Endometrium (tissue), 2 donors: Measurements from ENCODE around the gene SYPL1.

Source experiments
- FAIRE-seq: peaks from 2 replicates; lab custom pipeline; 2012; peaks lifted over from hg19 to GRCh38; lab: Jason Lieb, UNC
- donor health status: control.
- donor health status: control.

SYPL1 gene

GRCh38 chr7:106092204-106092603, 19.9 kb downstream of the SYPL1 start:
- no peak for FAIRE-seq

- FAIRE-seq: no peak
These were observed 22.5 kb downstream of the SYPL1 start for GRCh38 chr7:106089647-106090046.

GRCh38 chr7:106088014-106088413, 24.1 kb downstream of the SYPL1 start:
- no peak for FAIRE-seq

- no peak for FAIRE-seq
These were observed 26.1 kb downstream of the SYPL1 start for GRCh38 chr7:106086062-106086461.

- FAIRE-seq: no peak
These were observed 27.1 kb downstream of the SYPL1 start for GRCh38 chr7:106085015-106085414.

GRCh38 chr7:106083717-106084116, 28.4 kb downstream of the SYPL1 start:
- no peak for FAIRE-seq

GRCh38 chr7:106082087-106082854, 29.8 kb downstream of the SYPL1 start:
- no peak for FAIRE-seq

- no peak for FAIRE-seq
These were observed 31.7 kb downstream of the SYPL1 start for GRCh38 chr7:106080300-106080987.

GRCh38 chr7:106076537-106076936, 35.6 kb downstream of the SYPL1 start:
- no peak for FAIRE-seq

GRCh38 chr7:106075937-106076336, 36.2 kb downstream of the SYPL1 start:
- no peak for FAIRE-seq

GRCh38 chr7:106074257-106074656, 37.9 kb downstream of the SYPL1 start:
- no peak for FAIRE-seq

GRCh38 chr7:106073701-106074100, 38.4 kb downstream of the SYPL1 start:
- FAIRE-seq: no peak

- no peak for FAIRE-seq
These were observed 39.4 kb downstream of the SYPL1 start for GRCh38 chr7:106072715-106073091.

- FAIRE-seq: no peak
These were observed 40.0 kb downstream of the SYPL1 start for GRCh38 chr7:106071999-106072714.

GRCh38 chr7:106071356-106071998, 40.6 kb downstream of the SYPL1 start:
- no peak for FAIRE-seq

- no peak for FAIRE-seq
These were observed 41.4 kb downstream of the SYPL1 start for GRCh38 chr7:106070567-106071254.

GRCh38 chr7:106070201-106070551, 41.9 kb downstream of the SYPL1 start:
- no peak for FAIRE-seq

- FAIRE-seq: no peak
These were observed 42.5 kb downstream of the SYPL1 start for GRCh38 chr7:106069471-106070200.

- no peak for FAIRE-seq
These were observed 43.1 kb downstream of the SYPL1 start for GRCh38 chr7:106068986-106069385.

GRCh38 chr7:106068538-106068961, 43.6 kb downstream of the SYPL1 start:
- no peak for FAIRE-seq

GRCh38 chr7:106067678-106068077, 44.4 kb downstream of the SYPL1 start:
- FAIRE-seq: no peak
